Stimulated activated naive CD8-positive, alpha-beta T cell treated with anti-CD3 and anti-CD28 coated beads, Interleukin-15, Interleukin-2, amounts not matched to agents 100 ng/mL and 50 ng/mL, for 24 hours (primary cell): ENCODE results near the gene MLH3.

Source experiments
- H3K27ac Mint-ChIP-seq: one replicate; pipeline ENCODE4 v1.8.0; 2021; ENCODE audit warnings: mild to moderate bottlenecking, mixed read lengths
- H3K27me3 Mint-ChIP-seq: one replicate; pipeline ENCODE4 v1.8.0; 2021; ENCODE audit warnings: mixed read lengths
- H3K36me3 Mint-ChIP-seq: one replicate; pipeline ENCODE4 v1.8.0; 2021; ENCODE audit warnings: low read depth, mixed read lengths
- H3K4me1 Mint-ChIP-seq: one replicate; pipeline ENCODE4 v1.8.0; 2021; ENCODE audit warnings: low read depth, mixed read lengths
- H3K4me3 Mint-ChIP-seq: one replicate; pipeline ENCODE4 v1.8.0; 2021; ENCODE audit warnings: mild to moderate bottlenecking, mixed read lengths
- H3K9me3 Mint-ChIP-seq: one replicate; pipeline ENCODE4 v1.8.0; 2021; ENCODE audit warnings: mixed read lengths

Gene MLH3

GRCh38 chr14:74979442-74980397 lies 71.5 kb downstream of the MLH3 start:
- Mint-ChIP-seq H3K4me3 (no peak overlapping the region), H3K4me1 (no peaks in the 10 kb centered on the region), H3K27ac (no peak overlapping the region), H3K27me3 (no peaks in the 10 kb centered on the region), H3K36me3 (no peaks in the 10 kb centered on the region), H3K9me3 (no peaks in the 10 kb centered on the region)

GRCh38 chr14:74979029-74979428 lies 72.2 kb downstream of the MLH3 start:
- H3K4me3 Mint-ChIP-seq = no peak overlapping the region
- no peaks in the 10 kb centered on the region for H3K27me3 Mint-ChIP-seq
- no peaks in the 10 kb centered on the region for H3K4me1 Mint-ChIP-seq
- no peaks in the 10 kb centered on the region for H3K9me3 Mint-ChIP-seq
- H3K36me3 Mint-ChIP-seq = no peaks in the 10 kb centered on the region
- H3K27ac Mint-ChIP-seq = no peak overlapping the region

- Mint-ChIP-seq H3K27ac (no peak overlapping the region), H3K9me3 (no peaks in the 10 kb centered on the region), H3K4me3 (no peak overlapping the region), H3K4me1 (no peaks in the 10 kb centered on the region), H3K36me3 (no peaks in the 10 kb centered on the region), H3K27me3 (no peaks in the 10 kb centered on the region)
These were observed 72.8 kb downstream of the MLH3 start for GRCh38 chr14:74978416-74978947.

GRCh38 chr14:74977901-74978385 lies 73.3 kb downstream of the MLH3 start:
- no peaks in the 10 kb centered on the region for H3K9me3 Mint-ChIP-seq

GRCh38 chr14:74977164-74977900 lies 73.9 kb downstream of the MLH3 start:
- H3K9me3 Mint-ChIP-seq = no peaks in the 10 kb centered on the region
- H3K4me3 Mint-ChIP-seq = no peak overlapping the region
- H3K27me3 Mint-ChIP-seq = no peaks in the 10 kb centered on the region
- H3K4me1 Mint-ChIP-seq = no peaks in the 10 kb centered on the region
- no peak overlapping the region for H3K27ac Mint-ChIP-seq
- no peaks in the 10 kb centered on the region for H3K36me3 Mint-ChIP-seq

More at GRCh38 chr14:74977901-74978385, 73.3 kb downstream of the MLH3 start:
- H3K36me3 Mint-ChIP-seq = no peaks in the 10 kb centered on the region
- H3K4me3 Mint-ChIP-seq = no peak overlapping the region
- H3K27ac Mint-ChIP-seq = no peak overlapping the region
- no peaks in the 10 kb centered on the region for H3K4me1 Mint-ChIP-seq
- no peaks in the 10 kb centered on the region for H3K27me3 Mint-ChIP-seq

GRCh38 chr14:74976264-74977113 lies 74.8 kb downstream of the MLH3 start:
- Mint-ChIP-seq H3K27me3 (no peaks in the 10 kb centered on the region), H3K9me3 (no peaks in the 10 kb centered on the region), H3K4me3 (no peak overlapping the region), H3K36me3 (no peaks in the 10 kb centered on the region), H3K4me1 (no peaks in the 10 kb centered on the region), H3K27ac (no peak overlapping the region)

- no peaks in the 10 kb centered on the region for H3K27me3 Mint-ChIP-seq
These were observed 76.0 kb downstream of the MLH3 start for GRCh38 chr14:74975059-74975810.

GRCh38 chr14:74974364-74975058 lies 76.8 kb downstream of the MLH3 start:
- H3K27ac Mint-ChIP-seq = no peak overlapping the region
- H3K9me3 Mint-ChIP-seq = no peaks in the 10 kb centered on the region
- H3K4me3 Mint-ChIP-seq = no peak overlapping the region
- H3K27me3 Mint-ChIP-seq = no peaks in the 10 kb centered on the region
- H3K4me1 Mint-ChIP-seq = no peaks in the 10 kb centered on the region
- H3K36me3 Mint-ChIP-seq = no peaks in the 10 kb centered on the region

More at GRCh38 chr14:74975059-74975810, 76.0 kb downstream of the MLH3 start:
- Mint-ChIP-seq H3K4me1 (no peaks in the 10 kb centered on the region), H3K27ac (no peak overlapping the region), H3K4me3 (no peak overlapping the region), H3K36me3 (no peaks in the 10 kb centered on the region), H3K9me3 (no peaks in the 10 kb centered on the region)

- Mint-ChIP-seq H3K27ac (no peak overlapping the region), H3K4me1 (no peaks in the 10 kb centered on the region), H3K27me3 (no peaks in the 10 kb centered on the region), H3K4me3 (no peak overlapping the region), H3K36me3 (no peaks in the 10 kb centered on the region), H3K9me3 (no peaks in the 10 kb centered on the region)
These were observed 77.3 kb downstream of the MLH3 start for GRCh38 chr14:74973905-74974363.

GRCh38 chr14:74973003-74973653 lies 78.1 kb downstream of the MLH3 start:
- Mint-ChIP-seq H3K4me3 (no peak overlapping the region), H3K36me3 (no peaks in the 10 kb centered on the region), H3K4me1 (no peaks in the 10 kb centered on the region)

GRCh38 chr14:74968811-74969210 lies 82.5 kb downstream of the MLH3 start:
- Mint-ChIP-seq H3K4me3 (no peak overlapping the region), H3K4me1 (peaks cover 8% of the 10 kb centered on the region), H3K9me3 (no peaks in the 10 kb centered on the region), H3K36me3 (no peaks in the 10 kb centered on the region), H3K27ac (no peak overlapping the region), H3K27me3 (peaks cover 6% of the 10 kb centered on the region)

More at GRCh38 chr14:74973003-74973653, 78.1 kb downstream of the MLH3 start:
- Mint-ChIP-seq H3K27me3 (no peaks in the 10 kb centered on the region), H3K9me3 (no peaks in the 10 kb centered on the region), H3K27ac (no peak overlapping the region)

GRCh38 chr14:74965486-74966153 lies 85.6 kb downstream of the MLH3 start:
- Mint-ChIP-seq H3K27me3 (peaks cover 6% of the 10 kb centered on the region), H3K4me1 (peaks cover 24% of the 10 kb centered on the region), H3K27ac (no peak overlapping the region)

More at GRCh38 chr14:74965486-74966153, 85.6 kb downstream of the MLH3 start:
- H3K4me3 Mint-ChIP-seq = no peak overlapping the region
- no peaks in the 10 kb centered on the region for H3K36me3 Mint-ChIP-seq
- H3K9me3 Mint-ChIP-seq = no peaks in the 10 kb centered on the region
